AG04450 (cell line): ENCODE measurements around the gene KCNIP4. TPM values are rescaled to one million over a fixed set of nuclear protein-coding genes. Genes with fewer than 3 reads are reported as not detected.

ENCODE experiments used
- CTCF ChIA-PET: fragments of 300-600, 350-600 bp; formaldehyde crosslinking; extraction: SDS; loops from one replicate; lab custom pipeline; 2022; ENCODE audit warnings: antibody characterized with exemption, inconsistent platforms; lab: Charles Lee
- POLR2A ChIA-PET: fragments of 350-600 bp; formaldehyde crosslinking; extraction: SDS; loops from one replicate; lab custom pipeline; 2021; ENCODE audit warnings: antibody characterized with exemption, inconsistent platforms; lab: Yijun Ruan, JAX
- DNase-seq: peaks from one replicate; pipeline ENCODE4 v3.0.0-alpha.2; 2011; ENCODE audit warnings: low read depth, low spot score
- H3K27ac ChIP-seq: one replicate; pipeline ENCODE4 v1.5.1; 2012; ENCODE audit warnings: low read depth, low read length, control low read depth
- H3K27me3 ChIP-seq: one replicate; pipeline ENCODE4 v1.6.0; 2012; ENCODE audit warnings: low read length; ENCODE audit not compliant: control insufficient read depth, insufficient read depth
- H3K4me3 ChIP-seq: 2 replicates; pipeline ENCODE4 v1.5.1; 2011; ENCODE audit warnings: mild to moderate bottlenecking, low read depth, low read length, control low read depth
- H3K9me3 ChIP-seq: 2 replicates; pipeline ENCODE4 v1.5.1; 2012; ENCODE audit warnings: low read length; ENCODE audit not compliant: control insufficient read depth, insufficient read depth
- polyA plus RNA-seq: library from polyadenylated mRNA; depleted of rRNA; stranded (reverse); fragments of >200 nt; gene quantifications from 2 replicates; pipeline ENCODE4 v1.2.3, GENCODE V29; 2011
- TF ChIP-seq, protein P1 (sequence below): IDR thresholded peaks from 2 replicates; pipeline ENCODE4 v1.5.1; 2011; ENCODE audit warnings: low read depth, low read length, control low read depth, inconsistent platforms

The KCNIP4 gene
- polyA plus RNA-seq, 1 experiment: not detected

DNA sequence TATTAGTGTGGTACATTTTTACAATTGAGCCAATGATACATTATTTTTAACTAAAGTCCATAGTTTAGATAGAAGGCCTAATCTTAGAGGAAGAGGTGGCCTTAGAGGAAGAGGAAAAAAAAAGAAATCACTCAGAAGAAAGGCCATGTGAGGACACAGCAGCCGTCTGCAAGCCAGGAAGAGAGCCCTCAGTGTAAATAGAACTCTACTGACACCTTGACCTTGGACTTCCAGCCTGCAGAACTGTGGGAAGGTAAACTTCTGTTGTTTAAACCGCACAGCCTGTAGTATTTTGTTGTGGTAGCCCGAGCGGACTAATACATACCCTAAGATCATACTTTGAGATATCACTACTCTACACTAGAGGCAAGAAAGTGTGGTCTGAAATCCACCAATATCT is 5.1 kb upstream of the KCNIP4 start:
- H3K27ac ChIP-seq: no peak overlapping the region
- peaks cover 7% of the 10 kb centered on the region for H3K27me3 ChIP-seq
- ChIA-PET CTCF (no interaction called here), POLR2A (interaction anchor here (0.7 kb wide), 1 partner anchor 8 kb away, joined by 4 read pairs; no protein-coding TSS in a partner anchor)
- no peak for DNase-seq
- H3K9me3 ChIP-seq: peaks cover 3% of the 10 kb centered on the region; the same call in 1 of the 2 replicates
- TF ChIP-seq, protein P1, sequence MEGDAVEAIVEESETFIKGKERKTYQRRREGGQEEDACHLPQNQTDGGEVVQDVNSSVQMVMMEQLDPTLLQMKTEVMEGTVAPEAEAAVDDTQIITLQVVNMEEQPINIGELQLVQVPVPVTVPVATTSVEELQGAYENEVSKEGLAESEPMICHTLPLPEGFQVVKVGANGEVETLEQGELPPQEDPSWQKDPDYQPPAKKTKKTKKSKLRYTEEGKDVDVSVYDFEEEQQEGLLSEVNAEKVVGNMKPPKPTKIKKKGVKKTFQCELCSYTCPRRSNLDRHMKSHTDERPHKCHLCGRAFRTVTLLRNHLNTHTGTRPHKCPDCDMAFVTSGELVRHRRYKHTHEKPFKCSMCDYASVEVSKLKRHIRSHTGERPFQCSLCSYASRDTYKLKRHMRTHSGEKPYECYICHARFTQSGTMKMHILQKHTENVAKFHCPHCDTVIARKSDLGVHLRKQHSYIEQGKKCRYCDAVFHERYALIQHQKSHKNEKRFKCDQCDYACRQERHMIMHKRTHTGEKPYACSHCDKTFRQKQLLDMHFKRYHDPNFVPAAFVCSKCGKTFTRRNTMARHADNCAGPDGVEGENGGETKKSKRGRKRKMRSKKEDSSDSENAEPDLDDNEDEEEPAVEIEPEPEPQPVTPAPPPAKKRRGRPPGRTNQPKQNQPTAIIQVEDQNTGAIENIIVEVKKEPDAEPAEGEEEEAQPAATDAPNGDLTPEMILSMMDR: no peak
- no peak overlapping the region for H3K4me3 ChIP-seq

- no peak for DNase-seq
- ChIA-PET CTCF (no interaction called here), POLR2A (no interaction called here)
- Histone ChIP-seq H3K4me3 (no peak overlapping the region), H3K9me3 (peaks cover 7% of the 10 kb centered on the region; the same call in 1 of the 2 replicates), H3K27me3 (peaks cover 15% of the 10 kb centered on the region), H3K27ac (no peak overlapping the region)
- TF ChIP-seq, protein P1: no peak
Measured at GRCh38 chr4:21952549-21952948, 4.0 kb upstream of the KCNIP4 start.

DNA sequence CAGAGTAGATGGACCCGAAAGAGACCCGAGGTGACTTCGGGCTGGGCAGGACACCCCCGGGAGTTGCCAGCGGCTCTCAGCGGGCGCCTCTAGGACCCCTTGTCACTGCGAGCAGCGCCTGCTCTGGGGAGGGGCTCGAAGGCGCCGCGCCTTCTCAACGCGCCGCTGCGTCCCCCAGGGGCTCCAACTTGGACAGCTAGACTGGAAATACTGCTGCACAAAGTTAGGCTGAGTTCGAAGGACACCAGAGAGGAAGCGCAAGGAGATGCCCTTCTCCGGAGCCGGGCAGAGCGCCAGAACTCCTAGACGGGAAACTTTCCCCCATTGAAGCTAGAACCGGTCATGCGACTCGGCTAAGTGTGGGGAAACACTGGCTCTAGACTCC is 493 bp upstream of the KCNIP4 start:
- CTCF ChIA-PET: no interaction called here

GRCh38 chr4:21947791-21948346 is 703 bp downstream of the KCNIP4 start:
- TF ChIP-seq, protein P1: no peak
- DNase-seq: no peak
- POLR2A ChIA-PET: no interaction called here
- Histone ChIP-seq H3K27ac (no peak overlapping the region), H3K9me3 (peaks cover 7% of the 10 kb centered on the region; the same call in 1 of the 2 replicates), H3K4me3 (no peak overlapping the region; the same call in 1 of the 2 replicates), H3K27me3 (peaks cover 22% of the 10 kb centered on the region)
- CTCF ChIA-PET: interaction anchor here (1.0 kb wide), 1 partner anchor 441 kb away, joined by 3 read pairs; no protein-coding TSS in a partner anchor

More for the DNA sequence above, 493 bp upstream of the KCNIP4 start:
- H3K9me3 ChIP-seq: peaks cover 7% of the 10 kb centered on the region; the same call in 1 of the 2 replicates
- no peak overlapping the region for H3K4me3 ChIP-seq
- TF ChIP-seq, protein P1: no peak
- POLR2A ChIA-PET: no interaction called here
- peaks cover 22% of the 10 kb centered on the region for H3K27me3 ChIP-seq
- no peak overlapping the region for H3K27ac ChIP-seq
- no peak for DNase-seq

- POLR2A ChIA-PET: no interaction called here
- no peak for DNase-seq
- CTCF ChIA-PET: no interaction called here
- Histone ChIP-seq H3K4me3 (no peak overlapping the region), H3K9me3 (peaks cover 7% of the 10 kb centered on the region; the same call in 1 of the 2 replicates), H3K27ac (no peak overlapping the region), H3K27me3 (peaks cover 22% of the 10 kb centered on the region)
- TF ChIP-seq, protein P1: no peak
Measured at GRCh38 chr4:21946858-21947257, 1.7 kb downstream of the KCNIP4 start.
